ENCODE measurements around the gene DENND1A. TPM values are rescaled to one million over a fixed set of nuclear protein-coding genes. Genes with fewer than 3 reads are reported as not detected.

DENND1A gene
- total RNA-seq, 1 experiment from 2014 or later, result 29.7 TPM

DNA sequence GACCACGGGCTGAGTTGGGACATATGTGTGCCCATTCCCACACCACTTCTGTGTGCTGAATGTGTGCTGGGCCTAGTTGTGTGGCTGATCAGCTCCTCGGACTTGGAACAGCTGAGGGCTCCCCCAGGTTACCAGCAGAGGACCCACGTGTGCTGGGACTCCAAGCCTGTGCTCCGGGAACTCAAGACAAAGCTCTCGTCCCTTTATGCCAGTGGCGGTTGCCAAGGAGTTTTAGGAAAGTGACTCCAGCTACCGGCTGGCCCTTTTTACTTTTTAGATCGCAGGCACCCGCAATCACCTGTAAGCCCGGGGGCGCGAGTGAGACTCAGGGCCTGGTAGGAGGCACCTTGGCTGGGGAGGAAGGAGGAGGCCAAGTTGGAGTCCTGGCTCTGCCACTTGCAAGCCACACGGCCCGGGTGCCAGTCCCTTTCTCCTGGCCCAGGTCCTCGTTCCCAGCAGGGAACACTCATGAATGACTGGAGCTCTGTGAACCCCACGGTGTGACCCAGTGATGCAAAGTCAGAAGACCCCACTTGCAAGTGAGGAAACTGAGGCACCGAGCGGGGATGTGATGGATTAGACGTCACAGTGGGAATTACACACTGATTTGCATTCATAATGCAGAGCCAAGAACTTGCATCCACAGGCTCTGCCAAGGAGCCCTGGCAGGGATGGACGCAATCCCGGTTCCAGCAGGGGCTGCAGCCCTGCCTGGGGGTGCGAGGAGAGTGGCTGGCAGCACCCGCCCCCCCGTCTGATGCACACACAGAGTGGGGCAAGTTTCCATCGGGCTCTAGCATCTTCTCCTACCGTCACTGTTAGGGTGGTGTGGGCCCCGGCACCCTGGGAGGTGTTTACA, 547.0 kb downstream of the DENND1A start:
- DNase-seq (no peak), ATAC-seq (no peak)
- TF ChIP-seq EZH2 (IDR thresholded peaks at IDR 0.05; ENCODE audit: low read length, unreplicated experiment) (no peak), EZH2phosphoT487 (IDR thresholded peaks at IDR 0.05; ENCODE audit: borderline replicate concordance, low read length) (no peak), CTCF (conservative IDR thresholded peaks at IDR 0.05; ENCODE audit: low read depth, low read length) (no peak)
- H3K9ac ChIP-seq (ENCODE audit: low read length), result no peak overlapping the region
- H2AFZ ChIP-seq (ENCODE audit: low read length), result no peak overlapping the region
- intact Hi-C loops (cut with micrococcal nuclease), result no loop called here
- no TSS peak for BruUV-seq (replicated peaks)
- H3K9me3 ChIP-seq (ENCODE audit: low read length), result no peaks in the 10 kb centered on the region
- no peaks in the 10 kb centered on the region for H3K36me3 ChIP-seq (ENCODE audit: low read depth, low read length)
- H3K4me3 ChIP-seq (ENCODE audit: low read length), result no peak overlapping the region
- no peak overlapping the region for H3K4me2 ChIP-seq (ENCODE audit: low read length)
- H3F3A ChIP-seq (ENCODE audit: low read length, unreplicated experiment), result no peaks in the 10 kb centered on the region
- no peaks in the 10 kb centered on the region for H3K79me2 ChIP-seq (ENCODE audit: low read length)
- H3K9me2 ChIP-seq (replicated peaks; ENCODE audit: low read length), result no peaks in the 10 kb centered on the region
- ChIA-PET CTCF (no interaction called here), POLR2A (ENCODE audit: unreplicated experiment) (no interaction called here)
- no peak overlapping the region for H3K27ac ChIP-seq (ENCODE audit: low read length)
- no peaks in the 10 kb centered on the region for H3K27me3 ChIP-seq (ENCODE audit: low read length)
- no peaks in the 10 kb centered on the region for H3K4me1 ChIP-seq (ENCODE audit: insufficient read depth, low read length)
- no peaks in the 10 kb centered on the region for H4K20me1 ChIP-seq (ENCODE audit: low read length)

DNA sequence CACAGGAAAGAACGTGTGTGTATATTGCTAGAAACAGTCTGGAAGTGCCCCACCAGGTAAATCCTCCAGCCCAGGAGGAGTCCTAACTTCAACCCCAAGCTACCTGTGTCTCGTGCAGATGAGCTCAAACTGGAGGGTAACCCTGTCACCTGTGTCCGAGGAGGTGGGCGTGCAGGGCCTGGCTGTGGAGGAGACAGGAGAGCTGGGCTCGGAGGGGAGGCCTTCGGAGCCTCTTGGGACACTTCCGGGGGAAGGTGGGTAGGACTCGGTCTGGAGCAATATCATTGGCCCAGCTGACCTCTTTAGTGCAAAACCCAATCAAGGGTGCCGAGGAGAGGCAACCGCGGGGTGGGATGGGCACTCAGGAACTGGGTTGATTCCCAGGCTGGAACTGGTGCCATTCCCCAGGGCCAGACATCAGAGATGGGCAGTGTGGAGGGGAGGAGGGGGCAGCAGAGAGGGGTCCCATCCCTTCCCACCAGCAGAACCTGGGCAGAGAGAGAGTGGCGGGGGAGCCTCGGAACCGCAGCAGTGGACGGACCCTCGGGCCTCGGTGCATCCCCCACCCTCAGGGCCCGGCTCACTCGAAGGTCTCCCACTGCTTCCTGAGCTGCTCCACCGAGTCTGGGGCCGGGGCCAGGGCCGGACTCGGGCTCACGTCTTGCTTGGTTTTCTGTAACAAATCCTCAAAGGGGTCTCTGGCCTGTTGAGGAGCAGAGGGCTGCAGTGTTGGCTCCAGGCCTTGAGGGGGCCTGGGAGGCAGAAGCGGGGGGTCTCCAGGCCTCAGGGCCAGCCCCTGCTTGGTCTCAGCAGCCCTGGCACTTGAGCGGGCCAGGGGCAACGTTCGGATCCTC, 548.8 kb downstream of the DENND1A start:
- no peaks in the 10 kb centered on the region for H3K9me2 ChIP-seq (replicated peaks; ENCODE audit: low read length)
- H3K4me2 ChIP-seq (ENCODE audit: low read length), result no peak overlapping the region
- H3K9ac ChIP-seq (ENCODE audit: low read length), result no peak overlapping the region
- H3K27me3 ChIP-seq (ENCODE audit: low read length), result no peaks in the 10 kb centered on the region
- DNase-seq, result no peak
- H3F3A ChIP-seq (ENCODE audit: low read length, unreplicated experiment), result no peaks in the 10 kb centered on the region
- no peaks in the 10 kb centered on the region for H3K36me3 ChIP-seq (ENCODE audit: low read depth, low read length)
- no peak overlapping the region for H2AFZ ChIP-seq (ENCODE audit: low read length)
- intact Hi-C loops (cut with micrococcal nuclease), result no loop called here
- CTCF ChIA-PET, result no interaction called here
- TF ChIP-seq CTCF (conservative IDR thresholded peaks at IDR 0.05; ENCODE audit: low read depth, low read length) (no peak), EZH2 (IDR thresholded peaks at IDR 0.05; ENCODE audit: low read length, unreplicated experiment) (no peak), EZH2phosphoT487 (IDR thresholded peaks at IDR 0.05; ENCODE audit: borderline replicate concordance, low read length) (no peak)
- no peaks in the 10 kb centered on the region for H3K4me1 ChIP-seq (ENCODE audit: insufficient read depth, low read length)
- no peaks in the 10 kb centered on the region for H4K20me1 ChIP-seq (ENCODE audit: low read length)
- no peak overlapping the region for H3K27ac ChIP-seq (ENCODE audit: low read length)
- no peak overlapping the region for H3K4me3 ChIP-seq (ENCODE audit: low read length)
- no TSS peak for BruUV-seq (replicated peaks)
- POLR2A ChIA-PET (ENCODE audit: unreplicated experiment), result no interaction called here
- ATAC-seq, result no peak
- H3K79me2 ChIP-seq (ENCODE audit: low read length), result no peaks in the 10 kb centered on the region
- H3K9me3 ChIP-seq (ENCODE audit: low read length), result no peaks in the 10 kb centered on the region

Measured in PC-3 (cell line).